AG10803 (cell line): ENCODE data around the gene PRSS21.

Source experiments
- DNase-seq: peaks from one replicate; pipeline ENCODE4 v3.0.0; 2010; ENCODE audit warnings: low read depth
- H3K4me3 ChIP-seq: 2 replicates; pipeline ENCODE4 v1.5.1; 2011; ENCODE audit warnings: mild to moderate bottlenecking, low read length, control low read depth
- CTCF ChIP-seq: conservative IDR thresholded peaks from 2 replicates; pipeline ENCODE4 v1.5.1; 2011; ENCODE audit warnings: mild to moderate bottlenecking, low read length, control low read depth, inconsistent platforms

PRSS21 gene

GRCh38 chr16:2777231-2777902 is 39.7 kb upstream of the PRSS21 start, which contains the start of gene ELOB:
TSS of gene ELOB (minus strand) at chr16:2777280. CDS start at chr16:2777239, 41 bp downstream.
- no peak for TF ChIP-seq CTCF
- peak within 1 kb of the TSS; percentile 94 for H3K4me3 ChIP-seq
- DNase-seq, result peak; percentile 78

- peak; percentile 20 for DNase-seq
- no peak for TF ChIP-seq CTCF
Measured at GRCh38 chr16:2777903-2778629, 39.0 kb upstream of the PRSS21 start.

GRCh38 chr16:2778630-2778958 is 38.4 kb upstream of the PRSS21 start:
- peak overlapping the region; percentile 94 for H3K4me3 ChIP-seq
- no peak for TF ChIP-seq CTCF
- no peak for DNase-seq

More at GRCh38 chr16:2777903-2778629, 39.0 kb upstream of the PRSS21 start:
- H3K4me3 ChIP-seq, result peak overlapping the region; percentile 94

GRCh38 chr16:2779151-2779920 is 37.7 kb upstream of the PRSS21 start:
- no peak overlapping the region for H3K4me3 ChIP-seq
- TF ChIP-seq CTCF, result no peak
- no peak for DNase-seq

GRCh38 chr16:2779978-2780898 is 36.8 kb upstream of the PRSS21 start:
- no peak overlapping the region for H3K4me3 ChIP-seq
- TF ChIP-seq CTCF, result no peak
- DNase-seq, result no peak

GRCh38 chr16:2782583-2783351 is 34.3 kb upstream of the PRSS21 start:
- no peak for TF ChIP-seq CTCF
- DNase-seq, result no peak
- H3K4me3 ChIP-seq, result no peak overlapping the region
